H1 (cell line): Measurements from ENCODE around the gene GMCL2. TPM values are rescaled to one million over a fixed set of nuclear protein-coding genes. Genes with fewer than 3 reads are reported as not detected.

Experiments used
- polyA plus RNA-seq, 7 experiments: library from polyadenylated mRNA; depleted of rRNA in 3 of 7; stranded (reverse) in 5 of 7; unstranded in 2 of 7; fragments of >200 nt in 5 of 7; fragments of 200-250 nt in 2 of 7; gene quantifications; 1 replicate in 5 of 7; 2 replicates in 1 of 7; 4 replicates in 1 of 7; pipeline versions ENCODE4 v1.2.1 to v1.2.3, GENCODE V29; 2011 to 2013; ENCODE audit warnings: missing spikeins in 2 of 7, mixed read lengths in 2 of 7
- total RNA-seq: library from RNA; stranded (reverse); fragmentation: NEBNext Ultra II Directional; extraction: Animal tissue kit (Norgen Biotek cat#: 25700); gene quantifications from 2 replicates; pipeline ENCODE4 v1.2.1, GENCODE V29; 2021
- TF ChIP-seq, protein P1 (sequence below): fragments of 300-600 bp; sonication (generic); IDR thresholded peaks from 2 replicates; pipeline ENCODE4 v1.7.1; 2012; ENCODE audit warnings: low read length, moderate library complexity, mild to moderate bottlenecking, inconsistent platforms; ENCODE audit not compliant: insufficient replicate concordance
- TF ChIP-seq, protein P2 (sequence below): IDR thresholded peaks from 2 replicates; pipeline ENCODE4 v1.6.1; 2011; ENCODE audit warnings: low read depth, mild to moderate bottlenecking, low read length; ENCODE audit not compliant: insufficient read depth

GMCL2 gene
- total and polyA plus RNA-seq, 2 of the 8 experiments (the other 6 are each of a cell fraction or from before 2014, with no cell fraction given) = 0.13 TPM; not detected in 1

DNA sequence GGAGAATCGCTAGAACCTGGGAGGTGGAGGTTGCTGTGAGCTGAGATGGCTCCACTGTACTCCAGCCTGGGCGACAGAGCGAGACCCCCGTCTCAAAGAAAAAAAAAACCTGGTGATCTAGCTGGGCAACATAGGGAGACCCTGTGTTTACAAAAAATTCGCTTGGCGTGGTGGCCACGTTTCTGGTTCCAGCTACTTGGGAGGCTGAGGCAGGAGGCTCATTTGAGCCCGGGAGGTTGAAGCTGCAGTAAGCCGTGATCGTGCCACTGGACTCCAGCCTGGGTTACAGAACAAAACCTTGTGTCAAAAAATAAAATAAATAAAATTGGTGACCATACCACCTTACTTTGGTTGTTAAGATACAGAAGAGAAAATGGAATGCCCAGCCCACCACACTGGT is 15.4 kb upstream of the GMCL2 start (continued):
- TF ChIP-seq, protein P1, sequence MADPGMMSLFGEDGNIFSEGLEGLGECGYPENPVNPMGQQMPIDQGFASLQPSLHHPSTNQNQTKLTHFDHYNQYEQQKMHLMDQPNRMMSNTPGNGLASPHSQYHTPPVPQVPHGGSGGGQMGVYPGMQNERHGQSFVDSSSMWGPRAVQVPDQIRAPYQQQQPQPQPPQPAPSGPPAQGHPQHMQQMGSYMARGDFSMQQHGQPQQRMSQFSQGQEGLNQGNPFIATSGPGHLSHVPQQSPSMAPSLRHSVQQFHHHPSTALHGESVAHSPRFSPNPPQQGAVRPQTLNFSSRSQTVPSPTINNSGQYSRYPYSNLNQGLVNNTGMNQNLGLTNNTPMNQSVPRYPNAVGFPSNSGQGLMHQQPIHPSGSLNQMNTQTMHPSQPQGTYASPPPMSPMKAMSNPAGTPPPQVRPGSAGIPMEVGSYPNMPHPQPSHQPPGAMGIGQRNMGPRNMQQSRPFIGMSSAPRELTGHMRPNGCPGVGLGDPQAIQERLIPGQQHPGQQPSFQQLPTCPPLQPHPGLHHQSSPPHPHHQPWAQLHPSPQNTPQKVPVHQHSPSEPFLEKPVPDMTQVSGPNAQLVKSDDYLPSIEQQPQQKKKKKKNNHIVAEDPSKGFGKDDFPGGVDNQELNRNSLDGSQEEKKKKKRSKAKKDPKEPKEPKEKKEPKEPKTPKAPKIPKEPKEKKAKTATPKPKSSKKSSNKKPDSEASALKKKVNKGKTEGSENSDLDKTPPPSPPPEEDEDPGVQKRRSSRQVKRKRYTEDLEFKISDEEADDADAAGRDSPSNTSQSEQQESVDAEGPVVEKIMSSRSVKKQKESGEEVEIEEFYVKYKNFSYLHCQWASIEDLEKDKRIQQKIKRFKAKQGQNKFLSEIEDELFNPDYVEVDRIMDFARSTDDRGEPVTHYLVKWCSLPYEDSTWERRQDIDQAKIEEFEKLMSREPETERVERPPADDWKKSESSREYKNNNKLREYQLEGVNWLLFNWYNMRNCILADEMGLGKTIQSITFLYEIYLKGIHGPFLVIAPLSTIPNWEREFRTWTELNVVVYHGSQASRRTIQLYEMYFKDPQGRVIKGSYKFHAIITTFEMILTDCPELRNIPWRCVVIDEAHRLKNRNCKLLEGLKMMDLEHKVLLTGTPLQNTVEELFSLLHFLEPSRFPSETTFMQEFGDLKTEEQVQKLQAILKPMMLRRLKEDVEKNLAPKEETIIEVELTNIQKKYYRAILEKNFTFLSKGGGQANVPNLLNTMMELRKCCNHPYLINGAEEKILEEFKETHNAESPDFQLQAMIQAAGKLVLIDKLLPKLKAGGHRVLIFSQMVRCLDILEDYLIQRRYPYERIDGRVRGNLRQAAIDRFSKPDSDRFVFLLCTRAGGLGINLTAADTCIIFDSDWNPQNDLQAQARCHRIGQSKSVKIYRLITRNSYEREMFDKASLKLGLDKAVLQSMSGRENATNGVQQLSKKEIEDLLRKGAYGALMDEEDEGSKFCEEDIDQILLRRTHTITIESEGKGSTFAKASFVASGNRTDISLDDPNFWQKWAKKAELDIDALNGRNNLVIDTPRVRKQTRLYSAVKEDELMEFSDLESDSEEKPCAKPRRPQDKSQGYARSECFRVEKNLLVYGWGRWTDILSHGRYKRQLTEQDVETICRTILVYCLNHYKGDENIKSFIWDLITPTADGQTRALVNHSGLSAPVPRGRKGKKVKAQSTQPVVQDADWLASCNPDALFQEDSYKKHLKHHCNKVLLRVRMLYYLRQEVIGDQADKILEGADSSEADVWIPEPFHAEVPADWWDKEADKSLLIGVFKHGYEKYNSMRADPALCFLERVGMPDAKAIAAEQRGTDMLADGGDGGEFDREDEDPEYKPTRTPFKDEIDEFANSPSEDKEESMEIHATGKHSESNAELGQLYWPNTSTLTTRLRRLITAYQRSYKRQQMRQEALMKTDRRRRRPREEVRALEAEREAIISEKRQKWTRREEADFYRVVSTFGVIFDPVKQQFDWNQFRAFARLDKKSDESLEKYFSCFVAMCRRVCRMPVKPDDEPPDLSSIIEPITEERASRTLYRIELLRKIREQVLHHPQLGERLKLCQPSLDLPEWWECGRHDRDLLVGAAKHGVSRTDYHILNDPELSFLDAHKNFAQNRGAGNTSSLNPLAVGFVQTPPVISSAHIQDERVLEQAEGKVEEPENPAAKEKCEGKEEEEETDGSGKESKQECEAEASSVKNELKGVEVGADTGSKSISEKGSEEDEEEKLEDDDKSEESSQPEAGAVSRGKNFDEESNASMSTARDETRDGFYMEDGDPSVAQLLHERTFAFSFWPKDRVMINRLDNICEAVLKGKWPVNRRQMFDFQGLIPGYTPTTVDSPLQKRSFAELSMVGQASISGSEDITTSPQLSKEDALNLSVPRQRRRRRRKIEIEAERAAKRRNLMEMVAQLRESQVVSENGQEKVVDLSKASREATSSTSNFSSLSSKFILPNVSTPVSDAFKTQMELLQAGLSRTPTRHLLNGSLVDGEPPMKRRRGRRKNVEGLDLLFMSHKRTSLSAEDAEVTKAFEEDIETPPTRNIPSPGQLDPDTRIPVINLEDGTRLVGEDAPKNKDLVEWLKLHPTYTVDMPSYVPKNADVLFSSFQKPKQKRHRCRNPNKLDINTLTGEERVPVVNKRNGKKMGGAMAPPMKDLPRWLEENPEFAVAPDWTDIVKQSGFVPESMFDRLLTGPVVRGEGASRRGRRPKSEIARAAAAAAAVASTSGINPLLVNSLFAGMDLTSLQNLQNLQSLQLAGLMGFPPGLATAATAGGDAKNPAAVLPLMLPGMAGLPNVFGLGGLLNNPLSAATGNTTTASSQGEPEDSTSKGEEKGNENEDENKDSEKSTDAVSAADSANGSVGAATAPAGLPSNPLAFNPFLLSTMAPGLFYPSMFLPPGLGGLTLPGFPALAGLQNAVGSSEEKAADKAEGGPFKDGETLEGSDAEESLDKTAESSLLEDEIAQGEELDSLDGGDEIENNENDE = no peak
- TF ChIP-seq, protein P2, sequence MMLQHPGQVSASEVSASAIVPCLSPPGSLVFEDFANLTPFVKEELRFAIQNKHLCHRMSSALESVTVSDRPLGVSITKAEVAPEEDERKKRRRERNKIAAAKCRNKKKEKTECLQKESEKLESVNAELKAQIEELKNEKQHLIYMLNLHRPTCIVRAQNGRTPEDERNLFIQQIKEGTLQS = no peak
- TF ChIP-seq, all 59 proteins: peak for 0
